Prostate gland (tissue), 2 donors: Measurements from ENCODE around the gene QSOX1. TPM values are rescaled to one million over a fixed set of nuclear protein-coding genes. Genes with fewer than 3 reads are reported as not detected.

Source experiments
- DNase-seq: peaks from one replicate; pipeline ENCODE4 v3.0.0-alpha.2; 2019; ENCODE audit warnings: low spot score
- H3K27ac ChIP-seq, 2 donors: fragments of 200-600 bp; sonication (generic); 2 replicates each; pipeline ENCODE4 v1.5.1; 2017 to 2019
- H3K27me3 ChIP-seq: fragments of 200-600 bp; sonication (generic); replicated peaks from 2 replicates; pipeline ENCODE4 v1.5.1; 2019; ENCODE audit not compliant: insufficient read depth
- H3K36me3 ChIP-seq, 2 donors: fragments of 200-600 bp; sonication (generic); 1 replicate in 1 of 2; 2 replicates in 1 of 2; pipeline versions ENCODE4 v1.5.1 to v1.8.1; 2017 to 2019
- H3K4me1 ChIP-seq: fragments of 200-600 bp; sonication (generic); replicated peaks from 2 replicates; pipeline ENCODE4 v1.5.1; 2019
- H3K4me3 ChIP-seq, 2 donors: fragments of 200-600 bp; sonication (generic); 2 replicates each; pipeline ENCODE4 v1.5.1; 2017 to 2019
- H3K9me3 ChIP-seq: fragments of 200-600 bp; sonication (generic); 2 replicates; pipeline ENCODE4 v1.5.1; 2017
- POLR2A ChIP-seq: fragments of 450-650 bp; IDR thresholded peaks from one replicate; pipeline ENCODE4 v1.6.1; 2016; ENCODE audit warnings: antibody characterized with exemption, mild to moderate bottlenecking
- POLR2AphosphoS5 ChIP-seq: sonication (generic); formaldehyde crosslinking; IDR thresholded peaks from one replicate; pipeline ENCODE4 v1.6.1; 2017; ENCODE audit warnings: antibody characterized with exemption
- WGBS: methylation state at CpG from one replicate; pipeline ENCODE4 v1.1.5; 2018; 5-methylcytosine and 5-hydroxymethylcytosine counted together
- intact Hi-C: fragments of 100-400 bp; cut with DNase I; formaldehyde crosslinking; loops from one replicate; pipeline ENCODE4 v1.14.2; 2022
- total RNA-seq, 2 donors: library from RNA; depleted of rRNA; stranded (reverse); fragments of >200 nt; gene quantifications; one replicate each; pipeline ENCODE4 v1.1.0, GENCODE V29; 2016
- TF ChIP-seq, protein P1 (sequence below), 4 experiments: fragments of 200-600 bp in 2 of 4; fragments of 450-650 bp in 2 of 4; sonication (generic) in 2 of 4; IDR thresholded peaks; 1 replicate in 3 of 4; 2 replicates in 1 of 4; pipeline ENCODE4 v1.5.1; 2016 to 2019; ENCODE audit warnings: antibody characterized with exemption in 4 of 4, mild to moderate bottlenecking in 2 of 4, moderate library complexity in 2 of 4

Gene QSOX1
- total RNA-seq, 2 donors from 2014 or later: 77.3 to 471 TPM

DNA sequence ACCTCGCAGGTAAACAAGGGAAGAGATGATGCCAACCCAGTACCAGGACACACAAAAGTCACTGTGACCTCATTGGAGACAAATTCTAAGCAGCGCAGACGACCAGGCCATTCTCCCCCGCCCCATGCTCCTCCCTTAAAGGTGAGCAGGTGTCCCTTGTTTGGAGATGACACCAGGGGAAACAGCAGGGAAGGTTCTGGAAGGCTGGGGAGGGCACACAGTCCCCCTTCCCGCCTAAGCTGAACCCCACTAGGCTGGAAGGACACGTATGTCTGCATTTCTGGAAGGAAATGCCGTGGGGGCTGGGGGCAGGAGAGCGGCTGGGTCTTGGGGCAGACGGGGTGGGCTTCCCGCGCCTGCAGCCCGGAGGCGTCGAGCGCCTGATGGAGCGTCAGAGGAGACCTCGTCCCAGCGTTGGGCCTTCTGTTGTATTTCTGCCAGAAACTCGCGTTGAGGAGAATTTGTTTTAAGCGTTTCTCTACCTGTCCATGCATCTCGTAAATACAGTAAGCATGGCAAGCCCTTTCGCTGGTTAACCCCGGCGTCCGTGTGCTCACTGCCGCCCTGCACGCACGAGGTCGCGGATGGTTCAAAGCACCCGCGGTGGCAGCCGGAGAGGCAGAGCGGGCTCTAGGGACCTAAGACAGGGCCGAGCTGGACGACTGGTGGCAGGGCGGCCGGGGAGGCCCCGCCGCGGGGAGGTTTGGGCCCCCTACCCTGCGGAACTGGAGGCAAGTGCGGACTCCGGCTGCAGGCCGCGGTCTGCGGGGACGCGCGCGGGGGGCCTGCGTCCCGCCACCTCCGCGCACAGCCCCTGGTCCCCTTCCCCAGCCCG is 74.2 kb downstream of the QSOX1 start:
- TF ChIP-seq, protein P1, sequence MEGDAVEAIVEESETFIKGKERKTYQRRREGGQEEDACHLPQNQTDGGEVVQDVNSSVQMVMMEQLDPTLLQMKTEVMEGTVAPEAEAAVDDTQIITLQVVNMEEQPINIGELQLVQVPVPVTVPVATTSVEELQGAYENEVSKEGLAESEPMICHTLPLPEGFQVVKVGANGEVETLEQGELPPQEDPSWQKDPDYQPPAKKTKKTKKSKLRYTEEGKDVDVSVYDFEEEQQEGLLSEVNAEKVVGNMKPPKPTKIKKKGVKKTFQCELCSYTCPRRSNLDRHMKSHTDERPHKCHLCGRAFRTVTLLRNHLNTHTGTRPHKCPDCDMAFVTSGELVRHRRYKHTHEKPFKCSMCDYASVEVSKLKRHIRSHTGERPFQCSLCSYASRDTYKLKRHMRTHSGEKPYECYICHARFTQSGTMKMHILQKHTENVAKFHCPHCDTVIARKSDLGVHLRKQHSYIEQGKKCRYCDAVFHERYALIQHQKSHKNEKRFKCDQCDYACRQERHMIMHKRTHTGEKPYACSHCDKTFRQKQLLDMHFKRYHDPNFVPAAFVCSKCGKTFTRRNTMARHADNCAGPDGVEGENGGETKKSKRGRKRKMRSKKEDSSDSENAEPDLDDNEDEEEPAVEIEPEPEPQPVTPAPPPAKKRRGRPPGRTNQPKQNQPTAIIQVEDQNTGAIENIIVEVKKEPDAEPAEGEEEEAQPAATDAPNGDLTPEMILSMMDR (IDR thresholded peaks at IDR 0.05): no peak
- TF ChIP-seq POLR2A (no peak), POLR2AphosphoS5 (no peak)
- peaks cover 14% of the 10 kb centered on the region for H3K4me1 ChIP-seq
- WGBS: 3% methylated on average over 57 of the region's 57 CpGs

DNA sequence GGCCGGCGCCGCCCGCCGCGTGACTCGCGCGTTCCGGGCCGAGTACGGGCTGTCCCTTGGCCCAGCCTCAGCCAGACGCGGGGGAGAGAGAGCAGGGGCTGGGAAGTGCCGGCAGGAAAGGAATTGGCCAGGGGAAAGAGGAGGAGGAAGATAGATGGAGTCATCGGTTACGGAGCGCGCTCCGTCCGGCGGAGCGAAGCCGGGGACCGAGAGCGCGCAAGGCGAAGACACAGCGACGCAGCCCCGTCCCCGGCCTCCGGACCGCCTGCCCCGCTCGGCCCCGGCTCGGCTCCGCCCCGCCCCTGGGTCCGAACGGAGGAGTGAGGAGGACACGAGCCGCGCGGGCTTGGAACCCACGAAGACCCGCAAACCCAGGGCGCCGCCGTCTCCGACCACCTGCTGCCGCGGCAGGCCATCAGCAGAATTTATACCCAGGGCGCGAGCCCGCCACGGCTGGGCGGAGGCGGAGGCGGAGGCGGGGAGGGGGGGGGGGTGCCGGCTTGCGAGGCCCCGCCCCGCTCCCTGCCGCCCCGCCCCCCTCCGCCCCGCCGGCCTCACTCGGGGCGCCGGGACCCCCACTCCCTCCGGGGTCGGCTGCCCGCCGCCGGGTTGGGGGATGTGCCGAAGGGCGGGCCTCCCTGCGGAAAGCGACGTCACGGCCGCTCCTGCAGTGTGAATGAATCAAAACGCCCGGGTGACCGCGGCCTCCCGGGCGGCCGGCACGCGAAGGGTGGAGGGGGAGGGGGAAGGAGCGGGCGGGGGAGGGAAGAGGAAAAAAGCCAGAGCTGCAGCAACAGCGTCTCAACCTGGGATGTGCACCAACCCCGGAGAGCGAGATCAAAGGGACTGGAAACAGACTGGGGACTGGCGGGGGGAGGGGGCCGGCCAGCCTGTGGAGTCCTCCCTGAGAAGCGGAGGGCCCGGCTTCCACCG is 75.1 kb downstream of the QSOX1 start, which contains the start of gene LHX4:
Gene LHX4 (plus strand): TSS at position 782 of the 933 bp plus-strand sequence. CDS start 266 bp downstream, outside the sequence.
- intact Hi-C loops: no loop called here
- WGBS: under 1% methylated on average over 56 of the region's 105 CpGs
- H3K4me3 ChIP-seq: peak within 1 kb of the TSS; percentile 34 to 43

More for the DNA sequence above, 74.2 kb downstream of the QSOX1 start:
- Histone ChIP-seq H3K9me3 (no peaks in the 10 kb centered on the region), H3K4me3 (peak overlapping the region; percentile 34 to 43), H3K27me3 (peaks cover 33% of the 10 kb centered on the region), H3K27ac (no peak overlapping the region), H3K36me3 (no peaks in the 10 kb centered on the region)
- DNase-seq: no peak
- intact Hi-C loops: no loop called here

DNA sequence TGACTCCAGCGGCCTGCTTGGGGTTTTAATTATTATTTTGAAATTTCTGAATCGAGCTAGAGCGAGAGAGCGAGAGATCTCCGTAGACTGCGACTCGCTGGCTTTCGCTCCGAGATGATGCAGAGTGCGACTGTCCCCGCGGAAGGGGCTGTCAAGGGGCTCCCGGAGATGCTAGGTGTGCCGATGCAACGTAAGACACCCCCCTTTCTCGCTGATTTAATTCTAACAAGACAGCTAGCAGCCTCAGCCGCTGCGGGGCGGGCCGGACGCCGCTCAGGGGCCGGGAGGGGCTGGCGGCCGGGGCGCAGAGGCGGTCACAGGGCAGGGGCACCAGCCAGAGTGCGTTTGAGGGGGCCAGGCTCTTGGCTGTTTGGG is 75.7 kb downstream of the QSOX1 start:
- Histone ChIP-seq H3K4me3 (peak overlapping the region; percentile 34 to 43), H3K27ac (no peak overlapping the region), H3K36me3 (no peaks in the 10 kb centered on the region), H3K27me3 (peaks cover 46% of the 10 kb centered on the region), H3K9me3 (no peaks in the 10 kb centered on the region), H3K4me1 (peaks cover 14% of the 10 kb centered on the region)
- WGBS: 1% methylated on average over 28 of the region's 28 CpGs
- intact Hi-C loops: no loop called here
- DNase-seq: no peak
- TF ChIP-seq, protein P1 (IDR thresholded peaks at IDR 0.05): no peak
- TF ChIP-seq POLR2AphosphoS5: no peak
- no peak for TF ChIP-seq POLR2A

More for the DNA sequence above, 75.1 kb downstream of the QSOX1 start, which contains the start of gene LHX4:
- no peak for DNase-seq
- H3K27me3 ChIP-seq: peaks cover 40% of the 10 kb centered on the region
- H3K36me3 ChIP-seq: no peaks in the 10 kb centered on the region
- no peaks in the 10 kb centered on the region for H3K9me3 ChIP-seq
- no peak within 1 kb of the TSS for H3K27ac ChIP-seq
- TF ChIP-seq, protein P1 (IDR thresholded peaks at IDR 0.05): no peak
- TF ChIP-seq POLR2A: no peak
- no peak for TF ChIP-seq POLR2AphosphoS5
- H3K4me1 ChIP-seq: peaks cover 14% of the 10 kb centered on the region

GRCh38 chr1:180230791-180231505 is 76.3 kb downstream of the QSOX1 start:
- H3K36me3 ChIP-seq: no peaks in the 10 kb centered on the region
- TF ChIP-seq, protein P1 (IDR thresholded peaks at IDR 0.05): no peak
- TF ChIP-seq POLR2AphosphoS5 (no peak), POLR2A (no peak)
- H3K4me3 ChIP-seq: peak overlapping the region; percentile 34 to 43
- H3K27ac ChIP-seq: no peak overlapping the region
- WGBS: 1% methylated on average over 25 of the region's 65 CpGs
- H3K4me1 ChIP-seq: peaks cover 14% of the 10 kb centered on the region
- DNase-seq: no peak
- intact Hi-C loops: no loop called here
- no peaks in the 10 kb centered on the region for H3K9me3 ChIP-seq
- peaks cover 50% of the 10 kb centered on the region for H3K27me3 ChIP-seq
